Stomach (tissue), 4 donors: ENCODE results near the gene ARID5A.

Experiments
- EP300 ChIP-seq: sonication (generic); formaldehyde crosslinking; IDR thresholded peaks from one replicate; pipeline ENCODE4 v1.6.1; 2017; ENCODE audit warnings: antibody characterized with exemption
- TF ChIP-seq, protein P1 (sequence below), 7 experiments: fragments of 450-650 bp in 4 of 7; fragments of 200-600 bp in 3 of 7; sonication (generic) in 3 of 7; IDR thresholded peaks; one replicate each; pipeline ENCODE4 v1.5.1; 2016 to 2019; ENCODE audit warnings: antibody characterized with exemption in 7 of 7, control low read depth in 2 of 7, mild to moderate bottlenecking in 1 of 7

DNA sequence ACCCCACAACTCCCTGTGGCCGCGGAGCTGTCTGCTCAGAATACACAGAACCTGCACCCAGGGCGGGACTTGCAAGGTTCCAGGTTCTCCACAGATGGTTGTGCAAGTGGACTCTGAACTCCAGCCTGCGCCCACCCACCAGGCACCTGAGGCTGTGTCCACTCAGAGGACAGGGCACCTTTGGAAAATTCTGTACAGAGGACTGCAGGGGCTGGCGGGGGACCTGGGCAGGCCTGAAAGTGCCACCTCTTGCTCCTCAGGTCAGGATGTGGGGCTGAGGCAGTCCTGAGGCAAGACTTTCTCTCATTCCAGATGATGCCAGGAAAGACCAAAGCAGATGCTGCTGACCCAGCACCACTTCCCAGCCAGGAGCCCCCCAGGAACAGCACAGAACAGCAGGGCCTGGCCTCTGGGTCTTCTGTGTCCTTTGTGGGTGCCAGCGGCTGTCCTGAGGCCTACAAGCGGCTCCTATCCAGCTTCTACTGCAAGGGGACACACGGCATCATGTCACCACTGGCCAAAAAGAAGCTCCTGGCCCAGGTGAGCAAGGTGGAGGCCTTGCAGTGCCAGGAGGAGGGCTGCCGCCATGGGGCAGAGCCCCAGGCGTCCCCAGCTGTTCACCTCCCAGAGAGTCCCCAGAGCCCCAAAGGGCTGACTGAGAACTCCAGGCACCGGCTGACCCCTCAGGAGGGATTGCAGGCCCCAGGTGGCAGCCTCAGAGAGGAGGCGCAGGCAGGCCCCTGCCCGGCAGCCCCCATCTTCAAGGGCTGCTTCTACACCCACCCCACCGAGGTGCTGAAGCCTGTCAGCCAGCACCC is 14.4 kb downstream of the ARID5A start:
- TF ChIP-seq, protein P1, sequence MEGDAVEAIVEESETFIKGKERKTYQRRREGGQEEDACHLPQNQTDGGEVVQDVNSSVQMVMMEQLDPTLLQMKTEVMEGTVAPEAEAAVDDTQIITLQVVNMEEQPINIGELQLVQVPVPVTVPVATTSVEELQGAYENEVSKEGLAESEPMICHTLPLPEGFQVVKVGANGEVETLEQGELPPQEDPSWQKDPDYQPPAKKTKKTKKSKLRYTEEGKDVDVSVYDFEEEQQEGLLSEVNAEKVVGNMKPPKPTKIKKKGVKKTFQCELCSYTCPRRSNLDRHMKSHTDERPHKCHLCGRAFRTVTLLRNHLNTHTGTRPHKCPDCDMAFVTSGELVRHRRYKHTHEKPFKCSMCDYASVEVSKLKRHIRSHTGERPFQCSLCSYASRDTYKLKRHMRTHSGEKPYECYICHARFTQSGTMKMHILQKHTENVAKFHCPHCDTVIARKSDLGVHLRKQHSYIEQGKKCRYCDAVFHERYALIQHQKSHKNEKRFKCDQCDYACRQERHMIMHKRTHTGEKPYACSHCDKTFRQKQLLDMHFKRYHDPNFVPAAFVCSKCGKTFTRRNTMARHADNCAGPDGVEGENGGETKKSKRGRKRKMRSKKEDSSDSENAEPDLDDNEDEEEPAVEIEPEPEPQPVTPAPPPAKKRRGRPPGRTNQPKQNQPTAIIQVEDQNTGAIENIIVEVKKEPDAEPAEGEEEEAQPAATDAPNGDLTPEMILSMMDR (IDR thresholded peaks at IDR 0.05), result no peak
- no peak for TF ChIP-seq EP300
